Right lobe of liver (tissue), 6 donors: ENCODE data around the gene AZGP1. TPM values are rescaled to one million over a fixed set of nuclear protein-coding genes. Genes with fewer than 3 reads are reported as not detected.

ENCODE experiments used
- ATAC-seq, 4 donors: fragments of 200-7000 bp; cut with Tn5 transposase; one replicate each; pipeline ENCODE4 v1.9.1; 2020; ENCODE audit warnings: mild to moderate bottlenecking in 4 of 4, moderate library complexity in 4 of 4
- DNase-seq, 3 donors: peaks; one replicate each; pipeline ENCODE4 v3.0.0-alpha.2; 2020
- H3K27ac ChIP-seq, 3 donors: fragments of 200-600 bp; one replicate each; pipeline ENCODE4 v1.8.0; 2022
- H3K27me3 ChIP-seq, 2 donors: fragments of 200-600 bp; one replicate each; pipeline ENCODE4 v1.8.0; 2022
- H3K36me3 ChIP-seq, 4 donors: fragments of 200-600 bp; sonication (generic) in 1 of 4; one replicate each; pipeline versions ENCODE4 v1.5.1 to v1.8.0; 2017 to 2022; ENCODE audit warnings: control low read depth in 1 of 4
- H3K4me1 ChIP-seq, 4 donors: fragments of 200-600 bp; sonication (generic) in 1 of 4; one replicate each; pipeline versions ENCODE4 v1.5.1 to v1.8.0; 2017 to 2022; ENCODE audit warnings: control low read depth in 1 of 4
- H3K4me3 ChIP-seq, 3 donors: fragments of 200-600 bp; one replicate each; pipeline ENCODE4 v1.8.0; 2022
- H3K9me3 ChIP-seq, 4 donors: fragments of 200-600 bp; sonication (generic) in 1 of 4; one replicate each; pipeline versions ENCODE4 v1.5.1 to v1.8.0; 2017 to 2022; ENCODE audit warnings: control low read depth in 1 of 4
- POLR2A ChIP-seq: fragments of 450-650 bp; IDR thresholded peaks from one replicate; pipeline ENCODE4 v1.6.1; 2017; ENCODE audit warnings: antibody characterized with exemption, mild to moderate bottlenecking
- WGBS: methylation state at CpG from one replicate; pipeline ENCODE4 v1.1.6; 2018; ENCODE audit warnings: low coverage, low lambda C conversion rate; ENCODE audit not compliant: insufficient coverage; ENCODE audit errors: missing lambda C conversion rate; 5-methylcytosine and 5-hydroxymethylcytosine counted together
- intact Hi-C, 2 donors: fragments of 100-400 bp; cut with DNase I; formaldehyde crosslinking; loops; one replicate each; pipeline versions ENCODE4 v1.11.2 to v1.14.1; 2022
- total RNA-seq, 6 experiments: library from RNA; depleted of rRNA in 2 of 6; stranded (reverse); fragments of >200 nt in 2 of 6; fragmentation: NEBNext Ultra II Directional in 3 of 6; extraction: Animal tissue kit (Norgen Biotek cat#: 25700) in 3 of 6; gene quantifications; one replicate each; pipeline versions ENCODE4 v1.1.0 to v1.2.4, GENCODE V29; 2016 to 2023
- TF ChIP-seq, protein P1 (sequence below), 4 donors: fragments of 200-600 bp in 3 of 4; fragments of 450-650 bp in 1 of 4; IDR thresholded peaks; one replicate each; pipeline versions ENCODE4 v1.5.1 to v1.8.0; 2016 to 2022; ENCODE audit warnings: antibody characterized with exemption in 4 of 4, mild to moderate bottlenecking in 2 of 4
- donor health status: DM: no; HTN: yes; CAD: no.
- donor health status: DM: no; HTN: no; CAD: no.
- donor health status: DM: no; HTN: no; CAD: no.
- donor health status: DM: no; HTN: yes; CAD: no.
- donor health status: DM: no; HTN: yes; CAD: no.

Gene AZGP1
- total RNA-seq, 6 experiments from 2014 or later: 762 to 2,105 (median 1,328) TPM

DNA sequence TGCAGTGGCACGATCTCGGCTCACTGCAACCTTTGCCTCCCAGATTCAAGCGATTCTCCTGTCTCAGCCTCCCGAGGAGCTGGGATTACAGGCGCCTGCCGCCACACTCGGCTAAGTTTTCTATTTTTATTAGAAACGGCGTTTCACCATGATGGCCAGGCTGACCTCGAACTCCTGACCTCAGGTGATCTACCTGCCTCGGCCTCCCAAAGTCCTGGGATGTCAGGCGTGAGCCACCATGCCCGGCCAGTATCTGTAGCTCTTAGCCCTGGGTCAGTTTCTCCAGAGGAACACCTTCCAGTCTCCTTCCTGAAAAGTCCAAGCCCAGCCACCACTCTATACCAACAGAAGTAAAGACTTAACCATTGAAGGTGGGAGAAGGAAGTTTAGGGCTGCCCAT, 24.4 kb upstream of the AZGP1 start:
- TF ChIP-seq, protein P1, sequence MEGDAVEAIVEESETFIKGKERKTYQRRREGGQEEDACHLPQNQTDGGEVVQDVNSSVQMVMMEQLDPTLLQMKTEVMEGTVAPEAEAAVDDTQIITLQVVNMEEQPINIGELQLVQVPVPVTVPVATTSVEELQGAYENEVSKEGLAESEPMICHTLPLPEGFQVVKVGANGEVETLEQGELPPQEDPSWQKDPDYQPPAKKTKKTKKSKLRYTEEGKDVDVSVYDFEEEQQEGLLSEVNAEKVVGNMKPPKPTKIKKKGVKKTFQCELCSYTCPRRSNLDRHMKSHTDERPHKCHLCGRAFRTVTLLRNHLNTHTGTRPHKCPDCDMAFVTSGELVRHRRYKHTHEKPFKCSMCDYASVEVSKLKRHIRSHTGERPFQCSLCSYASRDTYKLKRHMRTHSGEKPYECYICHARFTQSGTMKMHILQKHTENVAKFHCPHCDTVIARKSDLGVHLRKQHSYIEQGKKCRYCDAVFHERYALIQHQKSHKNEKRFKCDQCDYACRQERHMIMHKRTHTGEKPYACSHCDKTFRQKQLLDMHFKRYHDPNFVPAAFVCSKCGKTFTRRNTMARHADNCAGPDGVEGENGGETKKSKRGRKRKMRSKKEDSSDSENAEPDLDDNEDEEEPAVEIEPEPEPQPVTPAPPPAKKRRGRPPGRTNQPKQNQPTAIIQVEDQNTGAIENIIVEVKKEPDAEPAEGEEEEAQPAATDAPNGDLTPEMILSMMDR (IDR thresholded peaks at IDR 0.05): no peak
- Histone ChIP-seq H3K4me1 (peaks cover 0 to 60% (median 30%) of the 10 kb centered on the region in 4 donors), H3K36me3 (no peaks in the 10 kb centered on the region), H3K9me3 (no peaks in the 10 kb centered on the region), H3K27ac (peak overlapping the region in 2 of 3 donors; percentile 51 to 88), H3K27me3 (no peaks in the 10 kb centered on the region), H3K4me3 (no peak overlapping the region)
- DNase-seq: peak in 1 of 3 donors; percentile 8
- no peak for ATAC-seq
- 35% methylated on average over 7 of the region's 13 CpGs for WGBS
- intact Hi-C loops: no loop called here

DNA sequence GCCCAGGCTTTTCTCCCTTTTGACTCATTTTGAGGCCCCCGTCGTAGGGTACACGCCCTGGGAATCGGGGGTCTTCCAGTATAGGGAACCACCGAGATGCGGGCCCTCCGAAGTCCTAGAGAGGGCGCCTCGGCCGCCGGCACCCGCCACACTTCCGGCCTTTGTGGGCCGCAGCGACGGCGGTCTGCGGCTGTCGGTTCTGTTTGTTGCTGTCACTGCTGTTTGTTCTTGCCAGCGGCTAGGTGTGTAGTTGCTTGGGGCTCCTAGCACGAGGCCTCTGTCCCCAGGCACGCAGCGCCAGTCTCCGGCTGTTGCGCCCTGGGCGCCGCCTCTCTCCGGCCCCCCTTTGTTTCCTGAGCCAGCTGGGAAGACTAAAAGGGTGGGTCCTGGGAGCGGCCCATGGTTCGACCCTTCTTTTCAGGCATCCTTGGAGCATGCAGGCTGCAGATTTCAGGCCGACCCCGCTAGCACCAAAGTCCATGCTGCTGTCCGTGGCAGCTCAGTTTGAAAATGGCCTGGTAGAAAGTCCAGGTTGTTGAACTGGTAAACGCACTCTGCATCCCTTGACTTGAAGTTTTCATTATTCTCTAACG, 21.8 kb upstream of the AZGP1 start:
- intact Hi-C loops: loop anchor here in 1 of 2 donors (10.0 kb wide), 1 partner anchor 47 kb away; the partner anchor contains the start of gene ZSCAN21
- H3K36me3 ChIP-seq: no peaks in the 10 kb centered on the region
- H3K27me3 ChIP-seq: no peaks in the 10 kb centered on the region
- TF ChIP-seq, protein P1 (IDR thresholded peaks at IDR 0.05): peak; percentile 25 to 33 (median 31)
- TF ChIP-seq POLR2A: peak; percentile 36
- peak overlapping the region; percentile 80 to 92 (median 88) for H3K27ac ChIP-seq
- H3K4me3 ChIP-seq: peak overlapping the region; percentile 24 to 53 (median 43)
- peaks cover 0 to 51% (median 25%) of the 10 kb centered on the region in 4 donors for H3K4me1 ChIP-seq
- H3K9me3 ChIP-seq: no peaks in the 10 kb centered on the region
- ATAC-seq (peak; percentile 67 to 79 (median 70)), DNase-seq (peak; percentile 60 to 77 (median 69))
- under 1% methylated on average over 17 of the region's 35 CpGs for WGBS

DNA sequence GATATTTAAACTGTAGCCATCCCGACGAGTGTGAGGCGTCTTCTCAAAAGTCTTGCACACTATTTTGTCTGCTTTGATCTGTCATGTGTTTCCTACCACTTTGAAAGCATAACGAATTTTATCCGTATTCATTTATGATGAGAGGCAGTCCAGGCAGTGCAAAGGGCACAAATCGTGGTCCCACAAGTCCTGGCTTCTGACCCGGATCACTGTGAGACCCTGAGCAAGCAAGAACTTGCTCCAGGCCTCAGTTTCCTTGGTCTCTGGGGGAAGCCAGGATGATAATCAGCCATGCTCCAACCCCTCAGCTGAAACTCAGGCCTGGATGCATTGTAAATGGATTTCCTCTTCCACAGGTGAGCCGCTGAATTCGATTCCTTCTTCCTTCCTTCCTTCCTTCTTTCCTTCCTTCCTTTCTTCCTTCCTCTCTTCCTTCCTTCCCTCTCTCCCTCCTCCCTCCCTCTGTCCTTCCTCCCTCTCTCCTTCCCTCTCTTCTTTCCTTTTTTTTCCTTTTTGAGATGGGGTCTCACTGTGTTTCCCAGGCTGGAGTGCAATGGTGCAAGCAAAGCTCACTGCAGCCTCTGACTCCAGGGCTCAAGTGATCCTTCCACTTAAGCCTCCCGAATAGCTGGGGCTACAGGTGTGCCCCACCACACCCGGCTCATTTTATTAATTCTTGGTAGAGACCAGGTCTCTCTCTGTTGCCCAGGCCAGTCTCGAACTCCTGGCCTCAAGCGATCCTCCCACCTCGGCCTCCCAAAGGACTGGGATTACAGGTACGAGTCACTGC, 21.1 kb upstream of the AZGP1 start:
- H3K36me3 ChIP-seq: no peaks in the 10 kb centered on the region
- H3K27ac ChIP-seq: peak overlapping the region; percentile 80 to 92 (median 88)
- H3K27me3 ChIP-seq: no peaks in the 10 kb centered on the region
- no peaks in the 10 kb centered on the region for H3K9me3 ChIP-seq
- ATAC-seq (no peak), DNase-seq (no peak)
- H3K4me3 ChIP-seq: peak overlapping the region; percentile 24 to 53 (median 43)
- no peak for TF ChIP-seq POLR2A
- TF ChIP-seq, protein P1 (IDR thresholded peaks at IDR 0.05): no peak
- WGBS: 47% methylated on average over 13 of the region's 15 CpGs
- peaks cover 0 to 51% (median 25%) of the 10 kb centered on the region in 4 donors for H3K4me1 ChIP-seq
- intact Hi-C loops: loop anchor here in 1 of 2 donors (10.0 kb wide), 1 partner anchor 48 kb away; the partner anchor contains the start of gene ZSCAN21

DNA sequence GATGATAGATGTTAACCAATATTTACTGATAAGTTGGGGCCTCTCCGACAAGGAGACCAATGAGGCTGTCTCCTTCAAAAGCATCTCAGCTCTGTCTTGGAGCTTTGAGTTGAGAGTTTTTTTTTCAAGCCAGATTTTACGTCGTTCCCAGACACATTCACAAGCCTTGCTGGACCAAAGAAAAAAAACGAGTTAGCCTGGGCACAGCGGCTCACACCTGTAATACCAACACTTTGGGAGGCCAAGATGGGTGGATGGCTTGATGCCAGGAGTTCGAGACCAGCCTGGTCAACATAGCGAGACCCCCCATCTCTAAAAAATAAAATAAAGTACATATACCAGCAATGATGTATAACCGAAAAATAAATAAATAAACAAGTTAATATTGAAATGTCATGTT, 19.0 kb upstream of the AZGP1 start:
- TF ChIP-seq POLR2A: no peak
- TF ChIP-seq, protein P1 (IDR thresholded peaks at IDR 0.05): no peak
- H3K27me3 ChIP-seq: no peaks in the 10 kb centered on the region
- DNase-seq (peak in 1 of 3 donors; percentile 6), ATAC-seq (no peak)
- no peak overlapping the region for H3K27ac ChIP-seq
- intact Hi-C loops: loop anchor here (5.0 to 10.0 kb wide), 2 partner anchors 50 to 62 kb away; partner anchors contain the start of gene ZSCAN21 (in 1 of the 2)
- no peaks in the 10 kb centered on the region for H3K9me3 ChIP-seq
- H3K4me1 ChIP-seq: peaks cover 0 to 39% (median 21%) of the 10 kb centered on the region in 4 donors
- 78% methylated on average over 8 of the region's 8 CpGs for WGBS
- H3K36me3 ChIP-seq: no peaks in the 10 kb centered on the region
- no peak overlapping the region for H3K4me3 ChIP-seq
